IMR-90 (cell line): ENCODE measurements around the gene IFNL3. TPM values are rescaled to one million over a fixed set of nuclear protein-coding genes. Genes with fewer than 3 reads are reported as not detected.

Experiments used
- ATAC-seq: fragments of 200-7000 bp; cut with Tn5 transposase; 2 replicates; pipeline ENCODE4 v1.9.1; 2020; ENCODE audit warnings: low read depth, mild to moderate bottlenecking, moderate library complexity
- BruUV-seq: library from RNA; stranded (reverse); fragments of 400-500 nt; replicated peaks from 2 replicates; lab custom pipeline; 2021; lab: Mats Ljungman, UMichigan
- CTCF ChIA-PET: fragments of 300-600 bp; formaldehyde crosslinking; extraction: SDS; loops from one replicate; lab custom pipeline; 2021; ENCODE audit warnings: antibody characterized with exemption; lab: Yijun Ruan, JAX
- POLR2A ChIA-PET: fragments of 300-600 bp; sonication (Branson Sonifier 250); formaldehyde crosslinking; loops from one replicate; lab custom pipeline; 2022; ENCODE audit warnings: antibody characterized with exemption; ENCODE audit not compliant: unreplicated experiment; lab: Charles Lee
- DNase-seq: peaks from one replicate; pipeline ENCODE4 v3.0.0; 2013
- H2AFZ ChIP-seq: replicated peaks from 2 replicates; pipeline ENCODE3; 2013; ENCODE audit warnings: low read length, mild to moderate bottlenecking; ENCODE audit not compliant: poor library complexity
- H2AK5ac ChIP-seq: 2 replicates; pipeline ENCODE4 v1.6.1; 2013; ENCODE audit warnings: low read depth, low read length, inconsistent platforms
- H2AK9ac ChIP-seq: replicated peaks from 2 replicates; pipeline ENCODE3; 2013; ENCODE audit warnings: mild to moderate bottlenecking, low read depth, low read length, moderate library complexity; ENCODE audit not compliant: poor library complexity
- H2BK120ac ChIP-seq: 2 replicates; pipeline ENCODE4 v1.6.1; 2013; ENCODE audit warnings: low read depth, low read length, inconsistent platforms
- H2BK15ac ChIP-seq: 3 replicates; pipeline ENCODE4 v1.6.1; 2013; ENCODE audit warnings: low read depth, low read length, inconsistent platforms
- H2BK20ac ChIP-seq: 2 replicates; pipeline ENCODE4 v1.6.1; 2013; ENCODE audit warnings: low read depth, mild to moderate bottlenecking, inconsistent platforms, low read length, moderate library complexity
- H2BK5ac ChIP-seq: 2 replicates; pipeline ENCODE4 v1.6.1; 2013; ENCODE audit warnings: mild to moderate bottlenecking, low read depth, low read length, inconsistent platforms; ENCODE audit not compliant: poor library complexity, severe bottlenecking
- H3K14ac ChIP-seq: replicated peaks from 2 replicates; pipeline ENCODE4 v1.6.1; 2013; ENCODE audit warnings: low read depth, low read length, inconsistent platforms
- H3K18ac ChIP-seq: 2 replicates; pipeline ENCODE4 v1.6.1; 2013; ENCODE audit warnings: low read depth, low read length, control low read depth
- H3K23ac ChIP-seq: 2 replicates; pipeline ENCODE4 v1.6.1; 2013; ENCODE audit warnings: low read depth, low read length, inconsistent platforms
- H3K27ac ChIP-seq: 2 replicates; pipeline ENCODE4 v1.5.1; 2013; ENCODE audit warnings: mild to moderate bottlenecking, control low read depth, low read length; ENCODE audit not compliant: insufficient read depth
- H3K27me3 ChIP-seq: 2 replicates; pipeline ENCODE4 v1.6.1; 2013; ENCODE audit warnings: low read length; ENCODE audit not compliant: control insufficient read depth, insufficient read depth
- H3K36me3 ChIP-seq: 2 replicates; pipeline ENCODE4 v1.6.1; 2013; ENCODE audit warnings: low read length, mixed read lengths; ENCODE audit not compliant: control insufficient read depth, insufficient read depth
- H3K4ac ChIP-seq: 2 replicates; pipeline ENCODE4 v1.6.1; 2013; ENCODE audit warnings: low read depth, low read length, inconsistent platforms
- H3K4me1 ChIP-seq: 2 replicates; pipeline ENCODE4 v1.6.1; 2013; ENCODE audit warnings: low read length, mixed read lengths; ENCODE audit not compliant: control insufficient read depth, insufficient read depth
- H3K4me2 ChIP-seq: 2 replicates; pipeline ENCODE4 v1.6.1; 2013; ENCODE audit warnings: low read depth, mild to moderate bottlenecking, control low read depth, low read length, moderate library complexity
- H3K4me3 ChIP-seq: 2 replicates; pipeline ENCODE4 v1.5.1; 2013; ENCODE audit warnings: low read depth, mild to moderate bottlenecking, control low read depth, low read length, moderate library complexity; ENCODE audit not compliant: insufficient read depth
- H3K56ac ChIP-seq: 2 replicates; pipeline ENCODE4 v1.6.1; 2013; ENCODE audit warnings: low read length, inconsistent platforms; ENCODE audit not compliant: insufficient read depth; ENCODE audit errors: extremely low read depth
- H3K79me1 ChIP-seq, 2 experiments: 2 replicates each; pipeline ENCODE4 v1.6.1; 2013; ENCODE audit warnings: low read length in 2 of 2, inconsistent platforms in 1 of 2, low read depth in 1 of 2
- H3K9ac ChIP-seq: 2 replicates; pipeline ENCODE4 v1.6.1; 2013; ENCODE audit warnings: low read depth, low read length, control low read depth
- H3K9me1 ChIP-seq: 2 replicates; pipeline ENCODE4 v1.6.1; 2013; ENCODE audit warnings: low read length, inconsistent platforms; ENCODE audit not compliant: insufficient read depth
- H3K9me3 ChIP-seq: 2 replicates; pipeline ENCODE4 v1.6.1; 2013; ENCODE audit warnings: low read length; ENCODE audit not compliant: control insufficient read depth, insufficient read depth
- H4K20me1 ChIP-seq: 2 replicates; pipeline ENCODE4 v1.6.1; 2013; ENCODE audit warnings: low read length, inconsistent platforms; ENCODE audit not compliant: insufficient read depth
- H4K5ac ChIP-seq: 2 replicates; pipeline ENCODE4 v1.6.1; 2013; ENCODE audit warnings: mild to moderate bottlenecking, low read depth, low read length, control low read depth
- H4K8ac ChIP-seq, 2 experiments: 2 replicates each; pipeline ENCODE4 v1.6.1; 2013; ENCODE audit warnings: low read depth in 2 of 2, low read length in 2 of 2, control low read depth in 1 of 2, inconsistent platforms in 1 of 2
- H4K91ac ChIP-seq: 2 replicates; pipeline ENCODE4 v1.6.1; 2013; ENCODE audit warnings: low read depth, low read length, inconsistent platforms; ENCODE audit not compliant: insufficient read depth
- CEBPB ChIP-seq: IDR thresholded peaks from 2 replicates; pipeline ENCODE4 v1.6.1; 2012; ENCODE audit warnings: low read depth, low read length, improper control_type of control experiment
- FOS ChIP-seq: fragments of 150-350 bp; IDR thresholded peaks from 2 replicates; pipeline ENCODE4 v1.6.1; 2016; ENCODE audit warnings: low read depth, low read length
- MAFK ChIP-seq: IDR thresholded peaks from 2 replicates; pipeline ENCODE4 v1.6.1; 2012; ENCODE audit warnings: low read depth, low read length, improper control_type of control experiment
- MXI1 ChIP-seq: IDR thresholded peaks from 2 replicates; pipeline ENCODE4 v1.6.1; 2012; ENCODE audit warnings: low read depth, mild to moderate bottlenecking, low read length, moderate library complexity, borderline replicate concordance
- NFE2L2 ChIP-seq: fragments of 150-350 bp; IDR thresholded peaks from 2 replicates; pipeline ENCODE4 v1.6.1; 2016; ENCODE audit warnings: low read depth, mild to moderate bottlenecking, low read length
- RAD21 ChIP-seq: IDR thresholded peaks from 2 replicates; pipeline ENCODE4 v1.6.1; 2012; ENCODE audit warnings: low read length, improper control_type of control experiment
- RFX5 ChIP-seq: IDR thresholded peaks from 2 replicates; pipeline ENCODE4 v1.8.0; 2012; ENCODE audit warnings: low read depth, mild to moderate bottlenecking, low read length, moderate library complexity
- WGBS, 2 experiments: methylation state at CpG; one replicate each; pipeline versions ENCODE4 v1.1.5 to v1.1.7; 2013; ENCODE audit warnings: missing lambda C conversion rate in 2 of 2; ENCODE audit not compliant: insufficient read length in 1 of 2; ENCODE audit errors: extremely low coverage in 2 of 2; 5-methylcytosine and 5-hydroxymethylcytosine counted together
- dilution Hi-C: fragments of 300-500 bp; cut with HindIII; formaldehyde crosslinking; loops from one replicate; pipeline ENCODE4 v1.14.3; 2018; ENCODE audit warnings: low sequenced_read_pairs; ENCODE audit not compliant: unreplicated experiment
- in situ Hi-C: fragments of 300-500 bp; cut with MboI; formaldehyde crosslinking; loops from 3 replicates; pipeline ENCODE4 v1.14.3; 2019; ENCODE audit warnings: low sequenced_read_pairs, inconsistent platforms, mixed read lengths
- intact Hi-C: fragments of 100-400 bp; cut with micrococcal nuclease; formaldehyde crosslinking; loops from 2 replicates; pipeline ENCODE4 v1.10.0; 2022
- polyA plus RNA-seq, 3 experiments: library from polyadenylated mRNA; depleted of rRNA; stranded (reverse); fragments of >200 nt; gene quantifications; 2 replicates each; pipeline ENCODE4 v1.2.3, GENCODE V29; 2012; ENCODE audit warnings: low replicate concordance in 1 of 3
- total RNA-seq: library from RNA; depleted of rRNA; stranded (reverse); fragments of >200 nt; gene quantifications from 2 replicates; pipeline ENCODE4 v1.2.3, GENCODE V29; 2012
- TF ChIP-seq, protein P1 (sequence below): conservative IDR thresholded peaks from 2 replicates; pipeline ENCODE4 v1.5.1; 2012; ENCODE audit warnings: mild to moderate bottlenecking, low read depth, low read length, improper control_type of control experiment
- TF ChIP-seq, protein P2 (sequence below): fragments of 150-350 bp; IDR thresholded peaks from 2 replicates; pipeline ENCODE4 v1.6.1; 2017; ENCODE audit warnings: mild to moderate bottlenecking, antibody characterized with exemption, low read length, low read depth

The IFNL3 gene
- total and polyA plus RNA-seq, 2 of the 4 experiments (the other 2 are of a cell fraction): not detected

DNA sequence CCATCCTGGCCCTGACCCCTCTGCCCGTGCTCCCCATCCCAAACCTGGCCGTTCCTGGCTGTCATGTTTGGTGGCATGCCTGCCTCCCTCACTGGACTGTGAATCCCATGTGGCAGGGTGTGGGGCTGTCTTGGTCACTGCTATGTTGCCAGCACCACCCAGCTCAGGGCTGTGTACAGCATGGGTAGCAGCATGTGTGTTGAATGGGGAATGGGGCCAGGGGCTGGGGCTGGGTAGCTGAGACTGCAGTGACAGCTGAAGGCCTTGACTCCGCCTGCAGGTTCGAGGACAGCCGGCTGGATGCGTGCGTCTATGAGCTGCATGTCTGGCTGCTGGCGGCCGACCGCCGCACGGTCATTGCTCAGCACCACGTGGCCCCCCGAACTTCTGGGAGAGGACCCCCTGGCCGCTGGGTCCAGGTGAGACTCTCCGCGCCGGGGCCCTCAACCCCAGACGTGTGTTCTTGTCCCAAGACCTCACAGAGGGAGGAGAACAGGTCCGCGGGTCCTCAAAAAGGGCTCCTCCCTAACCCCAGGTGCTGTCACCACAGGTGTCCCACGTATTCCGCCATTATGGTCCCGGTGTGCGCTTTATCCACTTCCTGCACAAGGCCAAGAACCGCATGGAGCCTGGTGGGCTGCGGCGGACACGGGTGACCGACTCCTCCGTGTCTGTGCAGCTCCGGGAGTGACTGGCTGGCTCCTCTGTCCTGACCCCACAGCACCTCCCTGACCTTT lies 44.6 kb downstream of the IFNL3 start:
- dilution Hi-C loops (no loop called here), in situ Hi-C loops (loop anchor here (25.0 kb wide), 1 partner anchor 738 kb away; no protein-coding TSS in a partner anchor), intact Hi-C loops (no loop called here)
- Histone ChIP-seq H4K20me1 (no peaks in the 10 kb centered on the region), H3K56ac (no peak overlapping the region), H3K9me1 (no peaks in the 10 kb centered on the region), H4K91ac (no peak overlapping the region), H4K8ac (no peak overlapping the region), H3K14ac (no peak overlapping the region), H3K23ac (no peak overlapping the region), H3K4ac (no peak overlapping the region), H3K36me3 (no peaks in the 10 kb centered on the region), H2AFZ (no peak overlapping the region), H3K27ac (no peak overlapping the region), H3K9ac (no peak overlapping the region), H3K27me3 (peaks cover 58% of the 10 kb centered on the region), H3K4me3 (no peak overlapping the region), H2BK20ac (no peak overlapping the region), H2BK5ac (no peak overlapping the region), H3K18ac (no peak overlapping the region), H2BK120ac (no peak overlapping the region), H4K5ac (no peak overlapping the region), H2AK5ac (no peak overlapping the region), H3K4me1 (no peaks in the 10 kb centered on the region; the same call in 1 of the 2 replicates), H3K79me1 (no peaks in the 10 kb centered on the region), H3K9me3 (no peaks in the 10 kb centered on the region), H3K4me2 (no peak overlapping the region), H2BK15ac (no peak overlapping the region), H2AK9ac (no peak overlapping the region)
- no TSS peak for BruUV-seq
- ChIA-PET POLR2A (no interaction called here), CTCF (no interaction called here)
- DNase-seq: no peak
- TF ChIP-seq CEBPB (no peak), RAD21 (no peak), MAFK (no peak), RFX5 (no peak), NFE2L2 (no peak), FOS (no peak), MXI1 (no peak)
- TF ChIP-seq, protein P1, sequence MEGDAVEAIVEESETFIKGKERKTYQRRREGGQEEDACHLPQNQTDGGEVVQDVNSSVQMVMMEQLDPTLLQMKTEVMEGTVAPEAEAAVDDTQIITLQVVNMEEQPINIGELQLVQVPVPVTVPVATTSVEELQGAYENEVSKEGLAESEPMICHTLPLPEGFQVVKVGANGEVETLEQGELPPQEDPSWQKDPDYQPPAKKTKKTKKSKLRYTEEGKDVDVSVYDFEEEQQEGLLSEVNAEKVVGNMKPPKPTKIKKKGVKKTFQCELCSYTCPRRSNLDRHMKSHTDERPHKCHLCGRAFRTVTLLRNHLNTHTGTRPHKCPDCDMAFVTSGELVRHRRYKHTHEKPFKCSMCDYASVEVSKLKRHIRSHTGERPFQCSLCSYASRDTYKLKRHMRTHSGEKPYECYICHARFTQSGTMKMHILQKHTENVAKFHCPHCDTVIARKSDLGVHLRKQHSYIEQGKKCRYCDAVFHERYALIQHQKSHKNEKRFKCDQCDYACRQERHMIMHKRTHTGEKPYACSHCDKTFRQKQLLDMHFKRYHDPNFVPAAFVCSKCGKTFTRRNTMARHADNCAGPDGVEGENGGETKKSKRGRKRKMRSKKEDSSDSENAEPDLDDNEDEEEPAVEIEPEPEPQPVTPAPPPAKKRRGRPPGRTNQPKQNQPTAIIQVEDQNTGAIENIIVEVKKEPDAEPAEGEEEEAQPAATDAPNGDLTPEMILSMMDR: no peak
- TF ChIP-seq, protein P2, sequence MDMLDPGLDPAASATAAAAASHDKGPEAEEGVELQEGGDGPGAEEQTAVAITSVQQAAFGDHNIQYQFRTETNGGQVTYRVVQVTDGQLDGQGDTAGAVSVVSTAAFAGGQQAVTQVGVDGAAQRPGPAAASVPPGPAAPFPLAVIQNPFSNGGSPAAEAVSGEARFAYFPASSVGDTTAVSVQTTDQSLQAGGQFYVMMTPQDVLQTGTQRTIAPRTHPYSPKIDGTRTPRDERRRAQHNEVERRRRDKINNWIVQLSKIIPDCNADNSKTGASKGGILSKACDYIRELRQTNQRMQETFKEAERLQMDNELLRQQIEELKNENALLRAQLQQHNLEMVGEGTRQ: no peak
- ATAC-seq: no peak
- 81% methylated on average over 7 of the region's 32 CpGs; no CpG with 5 or more reads in 1 of the 2 experiments for WGBS, 2 experiments
